Osteocyte (in vitro differentiated cells): ENCODE data around the gene SOBP. TPM values are rescaled to one million over a fixed set of nuclear protein-coding genes. Genes with fewer than 3 reads are reported as not detected.

Source experiments
- DNase-seq: peaks from one replicate; pipeline ENCODE4 v3.0.0; 2021; ENCODE audit warnings: mixed read lengths; ENCODE audit not compliant: unreplicated experiment; ENCODE audit errors: extremely low spot score
- H3K27ac Mint-ChIP-seq: one replicate; pipeline ENCODE4 v1.8.0; 2021; ENCODE audit warnings: mild to moderate bottlenecking, mixed read lengths; ENCODE audit not compliant: unreplicated experiment
- H3K27me3 Mint-ChIP-seq: one replicate; pipeline ENCODE4 v1.8.0; 2021; ENCODE audit warnings: mixed read lengths; ENCODE audit not compliant: unreplicated experiment
- H3K36me3 Mint-ChIP-seq: one replicate; pipeline ENCODE4 v1.8.0; 2021; ENCODE audit warnings: mixed read lengths; ENCODE audit not compliant: unreplicated experiment
- H3K4me1 Mint-ChIP-seq: one replicate; pipeline ENCODE4 v1.8.0; 2021; ENCODE audit warnings: mixed read lengths; ENCODE audit not compliant: unreplicated experiment
- H3K4me3 Mint-ChIP-seq: one replicate; pipeline ENCODE4 v1.8.0; 2021; ENCODE audit warnings: mild to moderate bottlenecking, moderate library complexity, mixed read lengths; ENCODE audit not compliant: unreplicated experiment
- H3K9me3 Mint-ChIP-seq: one replicate; pipeline ENCODE4 v1.8.0; 2021; ENCODE audit warnings: mixed read lengths; ENCODE audit not compliant: unreplicated experiment
- CTCF ChIP-seq: fragments of 200-600 bp; sonication (generic); IDR thresholded peaks from 2 replicates; pipeline ENCODE4 v1.5.0; 2021; ENCODE audit warnings: antibody characterized with exemption, mild to moderate bottlenecking, moderate library complexity
- total RNA-seq: library from RNA; stranded (reverse); gene quantifications from 2 replicates; pipeline ENCODE4 v1.2.1, GENCODE V29; 2021

SOBP gene
- total RNA-seq, 1 donor from 2014 or later: 7.4 TPM

GRCh38 chr6:107653861-107654394 is 164.0 kb downstream of the SOBP start:
- no peak overlapping the region for H3K27ac Mint-ChIP-seq

DNA sequence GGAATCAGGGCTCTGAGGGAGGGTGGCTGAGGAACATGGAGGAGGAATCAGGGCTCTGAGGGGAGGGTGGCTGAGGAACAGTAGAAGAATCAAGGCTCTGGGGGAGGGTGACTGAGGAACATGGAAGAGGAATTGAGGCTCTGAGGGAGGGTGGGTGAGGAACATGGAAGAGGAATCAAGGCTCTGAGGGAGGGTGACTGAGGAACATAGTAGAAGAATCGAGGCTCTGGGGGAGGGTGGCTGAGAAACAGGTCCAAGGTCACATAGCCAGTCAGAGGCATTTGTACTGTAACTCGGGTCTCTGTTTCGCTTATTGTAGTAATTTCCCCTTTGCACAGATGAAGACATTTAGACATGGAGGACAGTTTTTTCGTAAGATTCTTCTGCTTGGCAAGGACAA is 164.8 kb downstream of the SOBP start:
- no peak for TF ChIP-seq CTCF
- DNase-seq: no peak
- Mint-ChIP-seq H3K4me3 (no peak overlapping the region), H3K36me3 (no peaks in the 10 kb centered on the region), H3K27ac (peak overlapping the region; percentile 45), H3K4me1 (peaks cover 44% of the 10 kb centered on the region), H3K9me3 (peaks cover 6% of the 10 kb centered on the region), H3K27me3 (no peaks in the 10 kb centered on the region)

More at GRCh38 chr6:107653861-107654394, 164.0 kb downstream of the SOBP start:
- Mint-ChIP-seq H3K4me3 (no peak overlapping the region), H3K4me1 (peaks cover 36% of the 10 kb centered on the region), H3K27me3 (no peaks in the 10 kb centered on the region), H3K36me3 (no peaks in the 10 kb centered on the region), H3K9me3 (peaks cover 6% of the 10 kb centered on the region)
- no peak for DNase-seq
- TF ChIP-seq CTCF: no peak

GRCh38 chr6:107655245-107655644 is 165.3 kb downstream of the SOBP start:
- H3K36me3 Mint-ChIP-seq: no peaks in the 10 kb centered on the region

GRCh38 chr6:107655864-107656263 is 165.9 kb downstream of the SOBP start:
- TF ChIP-seq CTCF: no peak
- H3K4me1 Mint-ChIP-seq: peaks cover 48% of the 10 kb centered on the region

More at GRCh38 chr6:107655245-107655644, 165.3 kb downstream of the SOBP start:
- DNase-seq: no peak
- Mint-ChIP-seq H3K9me3 (peaks cover 6% of the 10 kb centered on the region), H3K4me3 (no peak overlapping the region), H3K4me1 (peaks cover 48% of the 10 kb centered on the region), H3K27ac (no peak overlapping the region), H3K27me3 (no peaks in the 10 kb centered on the region)
- peak; percentile 47 for TF ChIP-seq CTCF

GRCh38 chr6:107656401-107656800 is 166.5 kb downstream of the SOBP start:
- Mint-ChIP-seq H3K27me3 (no peaks in the 10 kb centered on the region), H3K27ac (no peak overlapping the region), H3K36me3 (no peaks in the 10 kb centered on the region), H3K4me1 (peaks cover 48% of the 10 kb centered on the region), H3K9me3 (peaks cover 6% of the 10 kb centered on the region), H3K4me3 (no peak overlapping the region)
- DNase-seq: no peak
- TF ChIP-seq CTCF: no peak

More at GRCh38 chr6:107655864-107656263, 165.9 kb downstream of the SOBP start:
- H3K36me3 Mint-ChIP-seq: no peaks in the 10 kb centered on the region
- H3K9me3 Mint-ChIP-seq: peaks cover 6% of the 10 kb centered on the region
- no peak for DNase-seq
- no peak overlapping the region for H3K4me3 Mint-ChIP-seq
- no peak overlapping the region for H3K27ac Mint-ChIP-seq
- H3K27me3 Mint-ChIP-seq: no peaks in the 10 kb centered on the region
